Subcutaneous abdominal adipose tissue (tissue), 5 donors: Measurements from ENCODE around the gene NCR3LG1.

Experiments
- H3K27ac ChIP-seq: one replicate; pipeline ENCODE4 v1.7.0; 2013; ENCODE audit warnings: low read depth, mild to moderate bottlenecking, inconsistent platforms, low read length, moderate library complexity
- H3K27me3 ChIP-seq, 5 donors: one replicate each; pipeline ENCODE4 v1.7.0; 2013; ENCODE audit warnings: low read length in 5 of 5, inconsistent platforms in 1 of 5; ENCODE audit not compliant: control insufficient read depth in 5 of 5, insufficient read depth in 4 of 5
- H3K36me3 ChIP-seq, 5 donors: one replicate each; pipeline ENCODE4 v1.7.0; 2013; ENCODE audit warnings: low read length in 5 of 5; ENCODE audit not compliant: control insufficient read depth in 5 of 5, insufficient read depth in 5 of 5
- H3K4me1 ChIP-seq, 5 donors: one replicate each; pipeline ENCODE4 v1.7.0; 2013; ENCODE audit warnings: low read length in 5 of 5, mild to moderate bottlenecking in 3 of 5, moderate library complexity in 1 of 5; ENCODE audit not compliant: control insufficient read depth in 5 of 5, insufficient read depth in 5 of 5
- H3K4me3 ChIP-seq, 5 donors: one replicate each; pipeline ENCODE4 v1.7.0; 2013; ENCODE audit warnings: low read length in 5 of 5, low read depth in 1 of 5
- H3K9ac ChIP-seq, 5 donors: one replicate each; pipeline ENCODE4 v1.7.0; 2013; ENCODE audit warnings: low read length in 5 of 5, mild to moderate bottlenecking in 4 of 5, moderate library complexity in 3 of 5
- H3K9me3 ChIP-seq, 5 donors: one replicate each; pipeline ENCODE4 v1.7.0; 2013; ENCODE audit warnings: low read length in 5 of 5; ENCODE audit not compliant: control insufficient read depth in 5 of 5
- donor health status: healthy.
- donor health status: healthy.
- donor health status: healthy.
- donor health status: healthy.
- donor health status: healthy.

NCR3LG1 gene

DNA sequence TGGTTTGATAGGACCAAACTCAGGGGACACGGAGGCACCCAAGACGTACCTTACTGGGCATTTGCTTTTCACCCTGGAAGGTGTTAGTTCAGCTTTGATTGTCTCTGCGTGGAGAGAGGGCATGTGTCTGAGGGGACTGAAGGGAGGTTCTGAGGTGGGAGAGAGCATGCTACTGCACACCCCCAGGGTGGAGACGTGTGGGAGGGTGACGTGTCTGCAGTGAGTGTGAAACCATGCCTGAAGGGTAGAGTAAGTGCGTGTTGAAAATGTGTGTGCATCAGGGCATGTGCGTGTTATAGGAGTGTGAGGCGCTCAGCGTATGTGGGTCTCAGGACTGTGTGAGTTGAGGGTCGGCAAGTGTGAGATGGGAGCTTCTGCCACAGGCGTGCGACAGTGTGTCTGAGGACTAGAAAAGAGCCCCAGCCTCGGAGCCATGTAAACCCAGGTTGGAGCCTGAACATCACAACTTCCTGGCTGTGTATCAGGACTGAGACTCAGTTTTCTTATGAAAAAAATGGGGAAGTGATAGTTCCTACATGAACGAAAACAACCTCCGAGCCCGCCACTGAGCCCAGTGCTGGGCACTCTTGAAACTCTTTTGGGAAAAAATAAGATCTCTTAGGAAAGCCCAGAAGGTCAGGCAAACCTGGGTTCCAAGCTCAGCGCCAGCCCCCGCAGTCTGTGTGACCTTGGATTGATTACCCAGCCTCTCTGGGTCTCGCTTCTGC, 48.6 kb downstream of the NCR3LG1 start:
- Histone ChIP-seq H3K36me3 (no peaks in the 10 kb centered on the region), H3K9me3 (no peaks in the 10 kb centered on the region), H3K27me3 (peaks cover 0 to 2% (median 0%) of the 10 kb centered on the region in 5 donors), H3K9ac (no peak overlapping the region), H3K4me3 (no peak overlapping the region), H3K4me1 (peaks cover 0 to 10% (median 9%) of the 10 kb centered on the region in 5 donors), H3K27ac (no peak overlapping the region)

- H3K27ac ChIP-seq = no peak overlapping the region
- peaks cover 7 to 21% (median 18%) of the 10 kb centered on the region in 5 donors for H3K4me1 ChIP-seq
- H3K9ac ChIP-seq = no peak overlapping the region
- peaks cover 0 to 2% (median 0%) of the 10 kb centered on the region in 5 donors for H3K27me3 ChIP-seq
- H3K4me3 ChIP-seq = no peak overlapping the region
- no peaks in the 10 kb centered on the region for H3K9me3 ChIP-seq
- no peaks in the 10 kb centered on the region for H3K36me3 ChIP-seq
Observed at GRCh38 chr11:17401316-17401715, 49.7 kb downstream of the NCR3LG1 start.

GRCh38 chr11:17401841-17402240, 50.2 kb downstream of the NCR3LG1 start:
- Histone ChIP-seq H3K27ac (no peak overlapping the region), H3K4me3 (no peak overlapping the region), H3K36me3 (no peaks in the 10 kb centered on the region), H3K9ac (no peak overlapping the region), H3K9me3 (no peaks in the 10 kb centered on the region), H3K4me1 (peaks cover 8 to 25% (median 21%) of the 10 kb centered on the region in 5 donors), H3K27me3 (peaks cover 0 to 2% (median 0%) of the 10 kb centered on the region in 5 donors)

DNA sequence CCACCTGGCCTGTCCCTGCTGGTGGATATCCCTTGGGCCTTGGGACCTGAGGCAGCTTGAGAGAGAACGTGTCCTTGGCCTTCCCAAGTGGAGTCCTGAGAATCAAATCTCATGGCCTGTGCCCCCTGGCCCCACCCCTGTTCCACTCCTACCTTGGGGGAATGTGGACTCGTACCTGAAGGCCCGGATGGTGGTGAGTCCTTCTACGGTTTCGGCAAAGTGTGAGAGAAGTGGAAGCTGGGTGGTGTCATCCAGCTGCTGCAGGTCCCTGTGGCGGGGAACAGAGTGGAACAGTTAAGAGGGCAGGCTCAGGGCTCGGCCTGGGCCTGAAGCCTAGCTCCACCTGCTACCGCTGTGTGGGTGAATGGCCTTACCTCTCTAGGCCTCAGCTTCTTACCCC, 50.9 kb downstream of the NCR3LG1 start:
- H3K27ac ChIP-seq = no peak overlapping the region
- no peaks in the 10 kb centered on the region for H3K9me3 ChIP-seq
- peaks cover 0 to 2% (median 0%) of the 10 kb centered on the region in 5 donors for H3K27me3 ChIP-seq
- H3K9ac ChIP-seq = no peak overlapping the region
- no peaks in the 10 kb centered on the region for H3K36me3 ChIP-seq
- peaks cover 8 to 28% (median 23%) of the 10 kb centered on the region in 5 donors for H3K4me1 ChIP-seq
- H3K4me3 ChIP-seq = no peak overlapping the region

DNA sequence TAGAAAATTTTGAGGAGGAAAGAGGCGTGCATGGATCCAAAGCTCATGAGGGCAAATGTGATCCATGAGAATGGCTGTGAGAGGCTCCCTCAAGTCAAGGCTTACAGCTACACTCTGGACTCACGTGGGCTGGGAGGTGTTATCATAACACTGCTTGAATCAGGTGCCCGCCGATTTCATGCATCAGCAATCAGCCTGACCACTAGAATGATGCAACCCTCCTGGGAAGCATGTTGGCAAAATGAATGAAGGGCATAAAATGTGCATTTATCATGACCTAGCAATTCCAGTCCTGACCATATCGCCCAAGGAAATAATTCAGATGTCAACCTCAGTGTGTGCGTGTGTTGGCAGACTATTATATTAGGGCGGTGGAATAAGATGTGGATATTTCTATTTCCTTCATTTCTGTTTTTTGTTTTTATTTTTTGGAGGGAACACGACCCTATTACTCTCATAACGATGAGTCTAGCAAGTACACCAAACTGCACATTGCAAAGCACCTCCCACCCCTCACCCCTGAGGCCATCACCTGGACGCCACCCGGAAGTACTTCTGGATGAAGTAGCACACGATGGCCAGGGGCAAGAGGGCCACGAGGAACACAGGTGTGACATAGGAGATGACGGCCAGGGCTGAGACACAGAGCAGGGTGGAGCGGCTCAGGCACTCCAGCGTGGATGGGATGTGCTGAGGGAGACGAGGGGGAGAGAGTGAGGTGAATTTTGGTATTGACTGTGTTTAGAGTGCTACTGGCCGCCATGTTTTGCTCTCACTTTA, 52.6 kb downstream of the NCR3LG1 start:
- Histone ChIP-seq H3K4me3 (no peak overlapping the region), H3K4me1 (peaks cover 8 to 28% (median 23%) of the 10 kb centered on the region in 5 donors), H3K27ac (no peak overlapping the region), H3K9me3 (no peaks in the 10 kb centered on the region), H3K36me3 (no peaks in the 10 kb centered on the region), H3K27me3 (no peaks in the 10 kb centered on the region), H3K9ac (no peak overlapping the region)

- Histone ChIP-seq H3K9me3 (no peaks in the 10 kb centered on the region), H3K4me3 (peak overlapping the region in 2 of 5 donors; percentile 14 to 22), H3K27me3 (no peaks in the 10 kb centered on the region), H3K4me1 (peaks cover 8 to 28% (median 27%) of the 10 kb centered on the region in 5 donors), H3K27ac (peak overlapping the region; percentile 62), H3K9ac (peak overlapping the region in 1 of 5 donors; percentile 25), H3K36me3 (no peaks in the 10 kb centered on the region)
Observed at GRCh38 chr11:17405232-17406005, 53.8 kb downstream of the NCR3LG1 start.

GRCh38 chr11:17406082-17406817, 54.6 kb downstream of the NCR3LG1 start:
- Histone ChIP-seq H3K4me1 (peaks cover 11 to 36% (median 28%) of the 10 kb centered on the region in 5 donors), H3K9me3 (no peaks in the 10 kb centered on the region), H3K27ac (peak overlapping the region; percentile 62), H3K9ac (peak overlapping the region in 1 of 5 donors; percentile 25), H3K4me3 (peak overlapping the region in 1 of 5 donors; percentile 2), H3K36me3 (no peaks in the 10 kb centered on the region), H3K27me3 (no peaks in the 10 kb centered on the region)

GRCh38 chr11:17406818-17407149, 55.2 kb downstream of the NCR3LG1 start:
- no peak overlapping the region for H3K4me3 ChIP-seq
- no peaks in the 10 kb centered on the region for H3K27me3 ChIP-seq
- H3K27ac ChIP-seq = no peak overlapping the region
- H3K36me3 ChIP-seq = no peaks in the 10 kb centered on the region
- H3K9me3 ChIP-seq = no peaks in the 10 kb centered on the region
- H3K4me1 ChIP-seq = peaks cover 12 to 40% (median 28%) of the 10 kb centered on the region in 5 donors
- no peak overlapping the region for H3K9ac ChIP-seq

GRCh38 chr11:17407575-17407974, 56.0 kb downstream of the NCR3LG1 start:
- no peaks in the 10 kb centered on the region for H3K36me3 ChIP-seq
- H3K27ac ChIP-seq = no peak overlapping the region
- H3K9ac ChIP-seq = no peak overlapping the region
- H3K9me3 ChIP-seq = no peaks in the 10 kb centered on the region
- H3K27me3 ChIP-seq = peaks cover 0 to 2% (median 0%) of the 10 kb centered on the region in 5 donors
- no peak overlapping the region for H3K4me3 ChIP-seq
- peaks cover 12 to 40% (median 28%) of the 10 kb centered on the region in 5 donors for H3K4me1 ChIP-seq
